ENCODE measurements around the gene DCAF4L1.
A peak's percentile ranks its signal among the peaks of the same experiment; 100 is the strongest.

GRCh38 chr4:41957634-41958033 is 23.9 kb upstream of the DCAF4L1 start:
- TF ChIP-seq EZH2 (IDR thresholded peaks at IDR 0.05; ENCODE audit: borderline replicate concordance), result no peak
- TF ChIP-seq, protein P1, sequence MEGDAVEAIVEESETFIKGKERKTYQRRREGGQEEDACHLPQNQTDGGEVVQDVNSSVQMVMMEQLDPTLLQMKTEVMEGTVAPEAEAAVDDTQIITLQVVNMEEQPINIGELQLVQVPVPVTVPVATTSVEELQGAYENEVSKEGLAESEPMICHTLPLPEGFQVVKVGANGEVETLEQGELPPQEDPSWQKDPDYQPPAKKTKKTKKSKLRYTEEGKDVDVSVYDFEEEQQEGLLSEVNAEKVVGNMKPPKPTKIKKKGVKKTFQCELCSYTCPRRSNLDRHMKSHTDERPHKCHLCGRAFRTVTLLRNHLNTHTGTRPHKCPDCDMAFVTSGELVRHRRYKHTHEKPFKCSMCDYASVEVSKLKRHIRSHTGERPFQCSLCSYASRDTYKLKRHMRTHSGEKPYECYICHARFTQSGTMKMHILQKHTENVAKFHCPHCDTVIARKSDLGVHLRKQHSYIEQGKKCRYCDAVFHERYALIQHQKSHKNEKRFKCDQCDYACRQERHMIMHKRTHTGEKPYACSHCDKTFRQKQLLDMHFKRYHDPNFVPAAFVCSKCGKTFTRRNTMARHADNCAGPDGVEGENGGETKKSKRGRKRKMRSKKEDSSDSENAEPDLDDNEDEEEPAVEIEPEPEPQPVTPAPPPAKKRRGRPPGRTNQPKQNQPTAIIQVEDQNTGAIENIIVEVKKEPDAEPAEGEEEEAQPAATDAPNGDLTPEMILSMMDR (IDR thresholded peaks at IDR 0.05; ENCODE audit: poor library complexity), result peak; percentile 36

Measured in hepatocyte (in vitro differentiated cells).